GM12878 (cell line): ENCODE data around the gene KLHL3. TPM values are rescaled to one million over a fixed set of nuclear protein-coding genes. Genes with fewer than 3 reads are reported as not detected.

Experiments
- ATAC-seq: fragments of 200-7000 bp; cut with Tn5 transposase; 3 replicates; pipeline ENCODE4 v1.9.1; 2020; ENCODE audit warnings: mild to moderate bottlenecking, moderate library complexity
- BruUV-seq: library from RNA; stranded (reverse); fragments of 400-500 nt; replicated peaks from 2 replicates; lab custom pipeline; 2021; lab: Mats Ljungman, UMichigan
- CTCF ChIA-PET: fragments of 300-600 bp; sonication (Branson Sonifier 250); formaldehyde crosslinking; extraction: SDS; loops from one replicate; lab custom pipeline; 2021; ENCODE audit warnings: inconsistent platforms; lab: Yijun Ruan, JAX
- POLR2A ChIA-PET: fragments of 350-600 bp; formaldehyde crosslinking; extraction: SDS; loops from one replicate; lab custom pipeline; 2021; ENCODE audit warnings: inconsistent platforms; lab: Charles Lee
- RAD21 ChIA-PET: fragments of 300-600 bp; sonication (Branson Sonifier 250); formaldehyde crosslinking; loops from one replicate; lab custom pipeline; 2023; ENCODE audit warnings: antibody characterized with exemption; ENCODE audit not compliant: unreplicated experiment; lab: Charles Lee
- SMC1A ChIA-PET: fragments of 300-600 bp; sonication (Branson Sonifier 250); formaldehyde crosslinking; loops from one replicate; lab custom pipeline; 2023; ENCODE audit not compliant: unreplicated experiment, uncharacterized antibody; lab: Charles Lee
- DNase-seq: peaks from one replicate; pipeline ENCODE4 v3.0.0-alpha.2; 2011; ENCODE audit warnings: low read depth, low spot score
- FAIRE-seq: peaks from 3 replicates; lab custom pipeline; 2011; peaks lifted over from hg19 to GRCh38; lab: Jason Lieb, UNC
- H2AFZ ChIP-seq: 2 replicates; pipeline ENCODE4 v1.6.0; 2011; ENCODE audit warnings: low read depth, low read length, control low read depth; ENCODE audit not compliant: control insufficient read depth
- H3K27ac ChIP-seq: 2 replicates; pipeline ENCODE4 v1.5.1; 2011; ENCODE audit warnings: control low read depth; ENCODE audit not compliant: control insufficient read depth, insufficient read depth
- H3K27me3 ChIP-seq, 2 experiments: replicated peaks in 1 of 2; 2 replicates each; pipeline versions ENCODE4 v1.6.0 to v1.6.1; 2011; ENCODE audit warnings: low read length in 1 of 2; ENCODE audit not compliant: control insufficient read depth in 2 of 2, insufficient read depth in 2 of 2
- H3K36me3 ChIP-seq, 2 experiments: 2 replicates each; pipeline ENCODE4 v1.5.1; 2011; ENCODE audit warnings: low read length in 1 of 2; ENCODE audit not compliant: control insufficient read depth in 2 of 2, insufficient read depth in 2 of 2
- H3K4me1 ChIP-seq: 2 replicates; pipeline ENCODE4 v1.6.1; 2011; ENCODE audit warnings: mild to moderate bottlenecking, low read length, moderate library complexity, mixed read lengths; ENCODE audit not compliant: control insufficient read depth, insufficient read depth
- H3K4me2 ChIP-seq: 2 replicates; pipeline ENCODE4 v1.6.0; 2011; ENCODE audit warnings: control low read depth; ENCODE audit not compliant: control insufficient read depth, insufficient read depth
- H3K4me3 ChIP-seq: fragments of 200-600 bp; sonication (generic); 2 replicates; pipeline ENCODE4 v1.5.1; 2016
- H3K79me2 ChIP-seq: 2 replicates; pipeline ENCODE4 v1.6.0; 2011; ENCODE audit warnings: low read length; ENCODE audit not compliant: control insufficient read depth, insufficient read depth
- H3K9ac ChIP-seq: 2 replicates; pipeline ENCODE4 v1.8.0; 2011; ENCODE audit warnings: low read length, control low read depth, mixed read lengths; ENCODE audit not compliant: control insufficient read depth, insufficient read depth
- H3K9me3 ChIP-seq: replicated peaks from 3 replicates; pipeline ENCODE4 v1.5.1; 2011; ENCODE audit warnings: mild to moderate bottlenecking, low read length; ENCODE audit not compliant: control insufficient read depth, insufficient read depth
- H4K20me1 ChIP-seq: 2 replicates; pipeline ENCODE4 v1.6.0; 2011; ENCODE audit not compliant: control insufficient read depth, insufficient read depth
- BCLAF1 ChIP-seq: fragments of 450-650 bp; IDR thresholded peaks from 2 replicates; pipeline ENCODE4 v1.6.1; 2017; ENCODE audit warnings: antibody characterized with exemption, mild to moderate bottlenecking, moderate library complexity
- BMI1 ChIP-seq: fragments of 450-650 bp; IDR thresholded peaks from 2 replicates; pipeline ENCODE4 v1.6.1; 2016; ENCODE audit warnings: mild to moderate bottlenecking, moderate library complexity, borderline replicate concordance
- CHD4 ChIP-seq: fragments of 200-600 bp; sonication (generic); IDR thresholded peaks from 2 replicates; pipeline ENCODE4 v1.6.1; 2016; ENCODE audit warnings: mild to moderate bottlenecking
- GABPA ChIP-seq: IDR thresholded peaks from 2 replicates; pipeline ENCODE4 v1.6.1; 2014; ENCODE audit warnings: antibody characterized with exemption, low read depth, mild to moderate bottlenecking, inconsistent platforms
- KDM1A ChIP-seq: fragments of 200-600 bp; sonication (generic); IDR thresholded peaks from 2 replicates; pipeline ENCODE4 v1.6.1; 2016; ENCODE audit warnings: borderline replicate concordance
- MEF2A ChIP-seq: IDR thresholded peaks from 2 replicates; pipeline ENCODE4 v1.6.1; 2011; ENCODE audit warnings: low read depth, mild to moderate bottlenecking, low read length, moderate library complexity; ENCODE audit not compliant: insufficient read depth
- SUPT20H ChIP-seq: IDR thresholded peaks from 2 replicates; pipeline ENCODE4 v1.6.1; 2011; ENCODE audit warnings: low read depth, mild to moderate bottlenecking, low read length, moderate library complexity, borderline replicate concordance; ENCODE audit not compliant: control insufficient read depth
- WGBS: methylation state at CpG from one replicate; pipeline ENCODE4 v1.1.6; 2016; ENCODE audit warnings: low lambda C conversion rate; ENCODE audit not compliant: insufficient replicate concordance, insufficient coverage; ENCODE audit errors: missing lambda C conversion rate; 5-methylcytosine and 5-hydroxymethylcytosine counted together
- in situ Hi-C: fragments of 300-500 bp; cut with MboI; formaldehyde crosslinking; loops from 9 replicates; pipeline ENCODE4 v1.14.3; 2018; ENCODE audit warnings: mixed read lengths
- intact Hi-C: fragments of 100-400 bp; cut with micrococcal nuclease; formaldehyde crosslinking; loops from one replicate; pipeline ENCODE4 v1.14.2; 2022; ENCODE audit not compliant: unreplicated experiment
- polyA plus RNA-seq, 11 experiments: library from polyadenylated mRNA; depleted of rRNA in 4 of 11; unstranded in 6 of 11; stranded (reverse) in 5 of 11; fragments of >200 nt; fragmentation: Nextera tagmentation in 4 of 11; fragmentation: Illumina TruSeq in 1 of 11; extraction: Ambion mirVana in 4 of 11; extraction: Trizol in 1 of 11; gene quantifications; 1 replicate in 1 of 11; 2 replicates in 10 of 11; pipeline versions ENCODE4 v1.2.1 to v1.2.3, GENCODE V29; 2011 to 2016; ENCODE audit warnings: inconsistent platforms in 2 of 11, missing spikeins in 2 of 11, low read depth in 1 of 11
- total RNA-seq, 4 experiments: library from RNA; depleted of rRNA in 3 of 4; stranded (reverse); fragments of >200 nt in 3 of 4; fragmentation: Illumina TruSeq in 1 of 4; extraction: Trizol in 1 of 4; gene quantifications; 2 replicates each; pipeline versions ENCODE4 v1.2.1 to v1.2.3, GENCODE V29; 2013 to 2021
- TF ChIP-seq, protein P1 (sequence below): fragments of 450-650 bp; IDR thresholded peaks from 2 replicates; pipeline ENCODE4 v1.6.1; 2016; ENCODE audit warnings: mild to moderate bottlenecking
- TF ChIP-seq, protein P2 (sequence below): fragments of 450-650 bp; IDR thresholded peaks from 2 replicates; pipeline ENCODE4 v1.6.1; 2017; ENCODE audit warnings: borderline replicate concordance
- TF ChIP-seq, protein P3 (sequence below), 3 experiments: IDR thresholded peaks in 2 of 3; conservative IDR thresholded peaks in 1 of 3; 2 replicates each; pipeline ENCODE4 v1.5.1; 2011; ENCODE audit warnings: low read depth in 3 of 3, low read length in 3 of 3, mild to moderate bottlenecking in 3 of 3, control low read depth in 2 of 3, moderate library complexity in 2 of 3, inconsistent platforms in 1 of 3, mixed read lengths in 1 of 3; ENCODE audit not compliant: control insufficient read depth in 2 of 3, insufficient read depth in 1 of 3; ENCODE audit errors: extremely low read depth in 1 of 3
- TF ChIP-seq, protein P4 (sequence below): fragments of 150-350 bp; IDR thresholded peaks from 2 replicates; pipeline ENCODE4 v1.6.1; 2016; ENCODE audit warnings: low read depth, low read length

The KLHL3 gene
- total and polyA plus RNA-seq, 10 of the 15 experiments (the other 5 are each of a cell fraction or from before 2014, with no cell fraction given), result 1.7 to 11.7 (median 5.6) TPM

- no peak for TF ChIP-seq SUPT20H
Observed at GRCh38 chr5:137647401-137647800, 88.5 kb downstream of the KLHL3 start (continued).

- H3K36me3 ChIP-seq, result peaks cover 0 to 5% of the 10 kb centered on the region in 2 experiments; a peak in 1 of 4 replicates
- ChIA-PET POLR2A (no interaction called here), RAD21 (no interaction called here), CTCF (interaction anchor here (1.0 to 1.8 kb wide), 3 partner anchors 17 to 95 kb away, joined by 3 to 7 read pairs (median 4); no protein-coding TSS in a partner anchor), SMC1A (no interaction called here)
- H3K79me2 ChIP-seq, result no peaks in the 10 kb centered on the region
- no peak overlapping the region for H3K27ac ChIP-seq
- intact Hi-C loops (no loop called here), in situ Hi-C loops (no loop called here)
- ATAC-seq (no peak), FAIRE-seq (no peak), DNase-seq (no peak)
- no peaks in the 10 kb centered on the region for H3K4me1 ChIP-seq
- no peak overlapping the region for H3K4me2 ChIP-seq
- H3K27me3 ChIP-seq, result no peaks in the 10 kb centered on the region
- no peak overlapping the region for H3K9ac ChIP-seq
- H2AFZ ChIP-seq, result no peak overlapping the region
- no peaks in the 10 kb centered on the region for H3K9me3 ChIP-seq
- H4K20me1 ChIP-seq, result no peaks in the 10 kb centered on the region
- no peak overlapping the region for H3K4me3 ChIP-seq
- WGBS, result 93% methylated on average over 2 of the region's 2 CpGs
- BruUV-seq, result no TSS peak
- TF ChIP-seq MEF2A (no peak), BMI1 (no peak), CHD4 (no peak), GABPA (no peak), KDM1A (no peak), BCLAF1 (no peak)
- TF ChIP-seq, protein P1, sequence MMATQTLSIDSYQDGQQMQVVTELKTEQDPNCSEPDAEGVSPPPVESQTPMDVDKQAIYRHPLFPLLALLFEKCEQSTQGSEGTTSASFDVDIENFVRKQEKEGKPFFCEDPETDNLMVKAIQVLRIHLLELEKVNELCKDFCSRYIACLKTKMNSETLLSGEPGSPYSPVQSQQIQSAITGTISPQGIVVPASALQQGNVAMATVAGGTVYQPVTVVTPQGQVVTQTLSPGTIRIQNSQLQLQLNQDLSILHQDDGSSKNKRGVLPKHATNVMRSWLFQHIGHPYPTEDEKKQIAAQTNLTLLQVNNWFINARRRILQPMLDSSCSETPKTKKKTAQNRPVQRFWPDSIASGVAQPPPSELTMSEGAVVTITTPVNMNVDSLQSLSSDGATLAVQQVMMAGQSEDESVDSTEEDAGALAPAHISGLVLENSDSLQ, result no peak
- TF ChIP-seq, protein P2, sequence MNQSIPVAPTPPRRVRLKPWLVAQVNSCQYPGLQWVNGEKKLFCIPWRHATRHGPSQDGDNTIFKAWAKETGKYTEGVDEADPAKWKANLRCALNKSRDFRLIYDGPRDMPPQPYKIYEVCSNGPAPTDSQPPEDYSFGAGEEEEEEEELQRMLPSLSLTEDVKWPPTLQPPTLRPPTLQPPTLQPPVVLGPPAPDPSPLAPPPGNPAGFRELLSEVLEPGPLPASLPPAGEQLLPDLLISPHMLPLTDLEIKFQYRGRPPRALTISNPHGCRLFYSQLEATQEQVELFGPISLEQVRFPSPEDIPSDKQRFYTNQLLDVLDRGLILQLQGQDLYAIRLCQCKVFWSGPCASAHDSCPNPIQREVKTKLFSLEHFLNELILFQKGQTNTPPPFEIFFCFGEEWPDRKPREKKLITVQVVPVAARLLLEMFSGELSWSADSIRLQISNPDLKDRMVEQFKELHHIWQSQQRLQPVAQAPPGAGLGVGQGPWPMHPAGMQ, result no peak
- TF ChIP-seq, protein P3, sequence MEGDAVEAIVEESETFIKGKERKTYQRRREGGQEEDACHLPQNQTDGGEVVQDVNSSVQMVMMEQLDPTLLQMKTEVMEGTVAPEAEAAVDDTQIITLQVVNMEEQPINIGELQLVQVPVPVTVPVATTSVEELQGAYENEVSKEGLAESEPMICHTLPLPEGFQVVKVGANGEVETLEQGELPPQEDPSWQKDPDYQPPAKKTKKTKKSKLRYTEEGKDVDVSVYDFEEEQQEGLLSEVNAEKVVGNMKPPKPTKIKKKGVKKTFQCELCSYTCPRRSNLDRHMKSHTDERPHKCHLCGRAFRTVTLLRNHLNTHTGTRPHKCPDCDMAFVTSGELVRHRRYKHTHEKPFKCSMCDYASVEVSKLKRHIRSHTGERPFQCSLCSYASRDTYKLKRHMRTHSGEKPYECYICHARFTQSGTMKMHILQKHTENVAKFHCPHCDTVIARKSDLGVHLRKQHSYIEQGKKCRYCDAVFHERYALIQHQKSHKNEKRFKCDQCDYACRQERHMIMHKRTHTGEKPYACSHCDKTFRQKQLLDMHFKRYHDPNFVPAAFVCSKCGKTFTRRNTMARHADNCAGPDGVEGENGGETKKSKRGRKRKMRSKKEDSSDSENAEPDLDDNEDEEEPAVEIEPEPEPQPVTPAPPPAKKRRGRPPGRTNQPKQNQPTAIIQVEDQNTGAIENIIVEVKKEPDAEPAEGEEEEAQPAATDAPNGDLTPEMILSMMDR (IDR thresholded peaks at IDR 0.05 in 2 of 3, conservative IDR thresholded peaks at IDR 0.05 in 1 of 3; ENCODE audit: control insufficient read depth in 2 of 3, extremely low read depth in 1 of 3, insufficient read depth in 1 of 3, low read depth in 3 of 3, low read length in 3 of 3), result no peak
- TF ChIP-seq, protein P4, sequence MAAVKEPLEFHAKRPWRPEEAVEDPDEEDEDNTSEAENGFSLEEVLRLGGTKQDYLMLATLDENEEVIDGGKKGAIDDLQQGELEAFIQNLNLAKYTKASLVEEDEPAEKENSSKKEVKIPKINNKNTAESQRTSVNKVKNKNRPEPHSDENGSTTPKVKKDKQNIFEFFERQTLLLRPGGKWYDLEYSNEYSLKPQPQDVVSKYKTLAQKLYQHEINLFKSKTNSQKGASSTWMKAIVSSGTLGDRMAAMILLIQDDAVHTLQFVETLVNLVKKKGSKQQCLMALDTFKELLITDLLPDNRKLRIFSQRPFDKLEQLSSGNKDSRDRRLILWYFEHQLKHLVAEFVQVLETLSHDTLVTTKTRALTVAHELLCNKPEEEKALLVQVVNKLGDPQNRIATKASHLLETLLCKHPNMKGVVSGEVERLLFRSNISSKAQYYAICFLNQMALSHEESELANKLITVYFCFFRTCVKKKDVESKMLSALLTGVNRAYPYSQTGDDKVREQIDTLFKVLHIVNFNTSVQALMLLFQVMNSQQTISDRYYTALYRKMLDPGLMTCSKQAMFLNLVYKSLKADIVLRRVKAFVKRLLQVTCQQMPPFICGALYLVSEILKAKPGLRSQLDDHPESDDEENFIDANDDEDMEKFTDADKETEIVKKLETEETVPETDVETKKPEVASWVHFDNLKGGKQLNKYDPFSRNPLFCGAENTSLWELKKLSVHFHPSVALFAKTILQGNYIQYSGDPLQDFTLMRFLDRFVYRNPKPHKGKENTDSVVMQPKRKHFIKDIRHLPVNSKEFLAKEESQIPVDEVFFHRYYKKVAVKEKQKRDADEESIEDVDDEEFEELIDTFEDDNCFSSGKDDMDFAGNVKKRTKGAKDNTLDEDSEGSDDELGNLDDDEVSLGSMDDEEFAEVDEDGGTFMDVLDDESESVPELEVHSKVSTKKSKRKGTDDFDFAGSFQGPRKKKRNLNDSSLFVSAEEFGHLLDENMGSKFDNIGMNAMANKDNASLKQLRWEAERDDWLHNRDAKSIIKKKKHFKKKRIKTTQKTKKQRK, result no peak
Observed at GRCh38 chr5:137646761-137647160, 89.1 kb downstream of the KLHL3 start.
